Fibroblast of mammary gland (primary cell): Measurements from ENCODE around the gene PLPP4.
"Not testable (repeated sequence)": the region's sequence is repeated elsewhere in the genome, so short reads cannot be mapped to it uniquely, and the experiment has no call there.

Experiments used
- DNase-seq: peaks from one replicate; pipeline ENCODE4 v3.0.0-alpha.2; 2010; ENCODE audit warnings: low read depth
- H3K4me3 ChIP-seq: 2 replicates; pipeline ENCODE4 v1.5.1; 2011; ENCODE audit warnings: low read depth, mild to moderate bottlenecking, low read length, moderate library complexity; ENCODE audit not compliant: control insufficient read depth
- TF ChIP-seq, protein P1 (sequence below): conservative IDR thresholded peaks from 2 replicates; pipeline ENCODE4 v1.5.1; 2011; ENCODE audit warnings: low read depth, low read length, inconsistent platforms; ENCODE audit not compliant: control insufficient read depth, insufficient read depth

PLPP4 gene

DNA sequence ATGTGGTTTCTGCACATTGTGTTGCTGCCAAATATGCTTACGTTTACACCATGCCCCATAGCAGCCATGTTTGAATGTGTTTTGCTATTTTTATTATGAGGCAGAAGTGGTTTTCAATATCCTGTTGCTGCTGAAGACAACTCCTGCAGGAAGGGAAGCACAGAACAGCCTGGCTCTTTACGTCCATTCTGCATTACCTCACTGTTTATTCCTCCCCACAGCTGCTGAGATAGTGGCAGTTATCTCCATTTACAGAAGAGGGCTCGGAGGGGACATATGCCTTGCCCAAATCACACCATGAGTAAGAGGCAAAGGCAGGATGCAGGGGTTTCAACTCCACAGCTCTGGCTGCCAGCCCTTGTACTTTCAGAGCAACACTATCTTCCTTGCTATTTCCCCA is 35.3 kb downstream of the PLPP4 start:
- no peak overlapping the region for H3K4me3 ChIP-seq
- TF ChIP-seq, protein P1, sequence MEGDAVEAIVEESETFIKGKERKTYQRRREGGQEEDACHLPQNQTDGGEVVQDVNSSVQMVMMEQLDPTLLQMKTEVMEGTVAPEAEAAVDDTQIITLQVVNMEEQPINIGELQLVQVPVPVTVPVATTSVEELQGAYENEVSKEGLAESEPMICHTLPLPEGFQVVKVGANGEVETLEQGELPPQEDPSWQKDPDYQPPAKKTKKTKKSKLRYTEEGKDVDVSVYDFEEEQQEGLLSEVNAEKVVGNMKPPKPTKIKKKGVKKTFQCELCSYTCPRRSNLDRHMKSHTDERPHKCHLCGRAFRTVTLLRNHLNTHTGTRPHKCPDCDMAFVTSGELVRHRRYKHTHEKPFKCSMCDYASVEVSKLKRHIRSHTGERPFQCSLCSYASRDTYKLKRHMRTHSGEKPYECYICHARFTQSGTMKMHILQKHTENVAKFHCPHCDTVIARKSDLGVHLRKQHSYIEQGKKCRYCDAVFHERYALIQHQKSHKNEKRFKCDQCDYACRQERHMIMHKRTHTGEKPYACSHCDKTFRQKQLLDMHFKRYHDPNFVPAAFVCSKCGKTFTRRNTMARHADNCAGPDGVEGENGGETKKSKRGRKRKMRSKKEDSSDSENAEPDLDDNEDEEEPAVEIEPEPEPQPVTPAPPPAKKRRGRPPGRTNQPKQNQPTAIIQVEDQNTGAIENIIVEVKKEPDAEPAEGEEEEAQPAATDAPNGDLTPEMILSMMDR: no peak
- no peak for DNase-seq

DNA sequence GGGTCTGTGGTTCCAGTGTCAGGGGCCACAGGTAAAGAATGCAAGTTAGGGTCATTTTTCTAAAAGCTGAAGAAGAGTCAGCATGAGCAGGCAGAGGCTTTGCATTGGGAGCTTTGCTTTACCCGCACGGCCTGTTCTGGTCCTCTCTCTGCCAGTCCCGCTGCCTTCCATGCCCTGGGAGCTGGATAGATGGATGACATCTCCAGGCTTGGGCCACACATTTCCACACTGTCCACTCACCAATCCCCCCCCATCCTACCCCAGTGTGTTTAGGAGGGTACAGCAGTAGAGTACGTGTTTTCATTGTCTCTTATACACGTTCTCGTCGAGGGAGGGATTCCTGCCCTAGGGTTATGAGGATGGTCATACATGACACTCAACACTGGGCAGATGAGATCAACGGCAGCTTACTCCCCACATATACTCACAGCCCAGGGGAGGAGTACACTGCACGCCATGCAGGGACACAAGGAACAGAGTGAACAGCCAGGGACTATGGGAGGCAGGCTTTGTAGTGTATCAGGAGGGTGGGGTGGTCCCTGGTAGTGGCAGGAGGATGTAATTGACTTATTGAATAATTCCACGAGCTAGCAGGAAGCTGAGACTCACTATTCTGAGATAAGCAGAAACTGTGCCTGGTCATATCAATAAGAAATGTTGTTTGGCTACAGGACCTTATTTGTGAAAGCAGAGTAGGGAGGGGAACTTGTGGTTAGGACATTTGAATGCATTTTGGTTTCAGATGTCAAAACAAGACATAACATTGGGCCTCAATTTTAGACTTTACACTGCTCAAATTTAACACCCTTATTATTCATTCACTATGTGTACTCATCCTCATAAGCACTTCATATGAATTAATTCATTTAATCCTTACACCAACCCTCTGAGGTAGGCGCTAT is 36.6 kb downstream of the PLPP4 start:
- no peak overlapping the region for H3K4me3 ChIP-seq
- TF ChIP-seq, protein P1: no peak
- no peak for DNase-seq

DNA sequence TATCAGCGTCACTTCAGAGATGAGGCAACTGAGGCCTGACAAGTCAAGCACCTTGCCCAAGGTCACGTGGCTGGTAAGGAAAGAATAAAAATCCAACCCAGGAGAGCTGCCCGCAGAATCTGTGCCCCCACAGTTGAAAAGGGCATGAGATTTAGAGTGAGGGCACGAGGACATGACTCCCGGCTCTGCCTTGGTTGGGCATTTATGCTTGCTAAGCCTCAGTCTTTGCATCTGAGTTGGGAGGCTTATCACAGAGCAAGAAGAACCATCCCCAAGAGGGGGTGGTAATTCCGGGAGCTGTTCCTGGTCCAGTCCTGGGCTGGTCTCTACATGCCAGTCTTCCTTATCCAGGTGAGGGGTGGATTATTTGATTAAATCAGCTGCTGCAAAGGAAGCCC is 37.3 kb downstream of the PLPP4 start:
- DNase-seq: no peak
- TF ChIP-seq, protein P1: no peak
- no peak overlapping the region for H3K4me3 ChIP-seq

DNA sequence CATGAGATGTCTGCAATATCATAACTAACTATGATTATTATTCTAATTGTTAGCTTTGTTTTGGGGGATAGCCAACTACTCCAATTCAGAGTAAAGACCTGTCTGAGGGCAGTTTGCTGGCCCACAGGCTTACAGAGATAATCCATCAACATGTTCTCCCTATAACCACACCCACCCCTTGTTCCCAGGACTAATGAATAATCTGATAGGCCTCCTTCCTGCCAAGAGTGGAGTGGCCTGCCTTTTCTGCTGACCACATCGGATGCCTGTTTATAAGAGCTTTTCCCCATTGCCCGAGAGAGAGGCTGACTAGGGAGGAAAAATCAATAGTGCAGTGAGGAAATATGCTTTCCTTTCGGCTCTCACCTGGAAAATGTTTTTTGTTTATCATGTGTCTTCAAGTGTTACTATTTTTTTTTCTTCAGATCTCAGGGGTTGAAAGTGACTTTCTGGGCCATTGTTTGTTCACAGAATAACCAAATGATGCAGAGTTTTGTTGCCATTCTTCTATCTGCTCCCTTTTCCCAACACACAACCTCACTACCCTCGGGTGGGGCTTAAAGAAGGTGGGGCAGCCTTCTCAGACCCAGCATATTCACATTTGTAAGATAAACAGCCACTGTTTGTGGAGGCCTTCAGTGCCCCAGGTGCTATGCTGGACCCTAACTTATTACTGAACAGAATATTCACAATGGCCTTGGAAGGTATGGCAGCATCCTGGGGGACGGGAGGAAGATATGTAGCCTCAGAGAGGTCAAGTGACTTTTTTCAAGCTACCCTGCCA is 38.4 kb downstream of the PLPP4 start:
- no peak overlapping the region for H3K4me3 ChIP-seq
- TF ChIP-seq, protein P1: no peak
- no peak for DNase-seq

DNA sequence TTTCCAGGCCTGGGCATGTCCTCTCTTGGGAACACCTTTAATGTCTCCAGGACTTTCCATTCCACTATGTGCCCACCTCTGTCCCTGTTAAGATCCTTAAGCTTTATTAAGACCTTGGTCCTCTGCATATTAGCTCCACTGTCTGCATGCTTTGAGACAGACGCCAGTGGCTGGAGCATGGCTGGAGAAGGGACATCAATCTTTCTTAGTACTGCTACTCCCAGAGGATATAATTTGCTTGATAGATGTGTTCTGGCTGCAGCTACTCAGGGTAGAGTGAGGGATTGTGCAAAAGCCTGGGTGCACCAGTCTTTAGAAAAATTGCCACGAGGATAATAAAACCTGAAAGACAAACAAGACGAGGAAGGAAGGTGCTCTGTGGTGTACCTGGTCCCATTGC is 42.9 kb downstream of the PLPP4 start:
- DNase-seq: no peak
- no peak overlapping the region for H3K4me3 ChIP-seq
- TF ChIP-seq, protein P1: no peak

DNA sequence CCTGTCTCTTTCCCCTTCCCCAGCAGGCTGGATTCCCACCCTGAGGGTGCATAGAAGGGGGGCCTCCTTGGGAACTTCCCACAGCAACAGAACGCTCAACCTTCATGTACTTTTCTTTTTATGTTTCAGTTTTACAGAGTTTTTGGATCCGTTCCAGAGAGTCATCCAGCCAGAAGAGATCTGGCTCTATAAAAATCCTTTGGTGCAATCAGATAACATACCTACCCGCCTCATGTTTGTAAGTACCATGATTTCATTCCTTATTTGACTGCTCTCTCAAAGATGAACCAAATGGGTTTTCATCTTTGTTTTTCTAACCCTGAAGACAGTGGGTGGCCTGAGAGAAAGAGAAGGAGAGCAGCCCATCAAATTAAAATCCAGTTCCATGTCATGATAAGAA is 46.7 kb downstream of the PLPP4 start:
- H3K4me3 ChIP-seq: no peak overlapping the region
- no peak for DNase-seq
- TF ChIP-seq, protein P1: no peak

DNA sequence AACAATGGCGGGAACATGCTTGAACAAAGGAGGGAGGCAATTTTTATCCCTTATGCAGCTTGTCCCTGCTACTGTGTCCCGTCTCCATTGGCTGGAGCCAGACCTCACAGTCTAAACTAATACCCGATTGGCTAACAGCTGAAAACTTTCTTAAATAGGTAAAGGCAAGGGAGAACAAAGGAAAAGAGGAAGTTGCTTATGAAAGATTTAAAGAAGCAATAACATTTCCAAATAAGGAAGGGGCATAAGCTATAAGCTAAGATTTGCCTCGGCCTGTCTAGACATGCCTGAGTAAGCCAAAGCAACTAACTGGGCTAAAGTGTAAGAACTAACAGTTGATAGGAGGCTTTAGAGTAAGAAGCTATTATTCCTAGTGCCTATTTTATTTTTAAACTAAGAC is 47.2 kb downstream of the PLPP4 start:
- H3K4me3 ChIP-seq, DNase-seq: not testable (repeated sequence)
